AG04450 (cell line): ENCODE results near the gene NFKB2. TPM values are rescaled to one million over a fixed set of nuclear protein-coding genes. Genes with fewer than 3 reads are reported as not detected.

Experiments used
- CTCF ChIA-PET: fragments of 300-600, 350-600 bp; formaldehyde crosslinking; extraction: SDS; loops from one replicate; lab custom pipeline; 2022; ENCODE audit warnings: antibody characterized with exemption, inconsistent platforms; lab: Charles Lee
- POLR2A ChIA-PET: fragments of 350-600 bp; formaldehyde crosslinking; extraction: SDS; loops from one replicate; lab custom pipeline; 2021; ENCODE audit warnings: antibody characterized with exemption, inconsistent platforms; lab: Yijun Ruan, JAX
- DNase-seq: peaks from one replicate; pipeline ENCODE4 v3.0.0-alpha.2; 2011; ENCODE audit warnings: low read depth, low spot score
- H3K27ac ChIP-seq: one replicate; pipeline ENCODE4 v1.5.1; 2012; ENCODE audit warnings: low read depth, low read length, control low read depth
- H3K27me3 ChIP-seq: one replicate; pipeline ENCODE4 v1.6.0; 2012; ENCODE audit warnings: low read length; ENCODE audit not compliant: control insufficient read depth, insufficient read depth
- H3K4me3 ChIP-seq: 2 replicates; pipeline ENCODE4 v1.5.1; 2011; ENCODE audit warnings: mild to moderate bottlenecking, low read depth, low read length, control low read depth
- H3K9me3 ChIP-seq: 2 replicates; pipeline ENCODE4 v1.5.1; 2012; ENCODE audit warnings: low read length; ENCODE audit not compliant: control insufficient read depth, insufficient read depth
- CTCF ChIP-seq: IDR thresholded peaks from 2 replicates; pipeline ENCODE4 v1.5.1; 2011; ENCODE audit warnings: low read depth, low read length, control low read depth, inconsistent platforms
- polyA plus RNA-seq: library from polyadenylated mRNA; depleted of rRNA; stranded (reverse); fragments of >200 nt; gene quantifications from 2 replicates; pipeline ENCODE4 v1.2.3, GENCODE V29; 2011; rRNA removed
- small RNA-seq: library from RNA; depleted of rRNA; stranded (forward); fragments of <200 nt; gene quantifications from one replicate; pipeline ENCODE3, GENCODE V24; 2012; ENCODE audit warnings: low read depth; ENCODE audit not compliant: insufficient read length

The NFKB2 gene
- polyA plus RNA-seq, 1 experiment = 26.1 TPM

- CTCF ChIA-PET = interaction anchor here (0.7 to 1.0 kb wide), 3 partner anchors 11 to 305 kb away, joined by 4 to 6 read pairs (median 4); no protein-coding TSS in a partner anchor
- Histone ChIP-seq H3K4me3 (peak overlapping the region; percentile 70), H3K27ac (no peak overlapping the region), H3K9me3 (no peaks in the 10 kb centered on the region; the same call in 1 of the 2 replicates), H3K27me3 (no peaks in the 10 kb centered on the region)
- no peak for TF ChIP-seq CTCF
- POLR2A ChIA-PET = interaction anchor here (0.6 to 1.6 kb wide), 3 partner anchors 15 to 42 kb away, joined by 3 to 22 read pairs (median 5); partner anchors contain the start of gene CUEDC2
- DNase-seq = no peak
Measured at GRCh38 chr10:102449321-102450123, 54.0 kb downstream of the NFKB2 start.

GRCh38 chr10:102450124-102450373 lies 54.5 kb downstream of the NFKB2 start:
- DNase-seq = no peak
- H3K9me3 ChIP-seq = no peaks in the 10 kb centered on the region; the same call in 1 of the 2 replicates
- TF ChIP-seq CTCF = no peak
- H3K4me3 ChIP-seq = peak overlapping the region; percentile 70
- no peak overlapping the region for H3K27ac ChIP-seq
- ChIA-PET CTCF (interaction anchor here (0.7 kb wide), 3 partner anchors 13 to 306 kb away, joined by 3 to 4 read pairs (median 4); no protein-coding TSS in a partner anchor), POLR2A (interaction anchor here (0.6 to 1.6 kb wide), 4 partner anchors 15 to 292 kb away, joined by 3 to 22 read pairs (median 4); partner anchors contain the start of gene CUEDC2)
- no peaks in the 10 kb centered on the region for H3K27me3 ChIP-seq

GRCh38 chr10:102450374-102451104 lies 55.0 kb downstream of the NFKB2 start:
- Histone ChIP-seq H3K4me3 (peak overlapping the region; percentile 70), H3K27me3 (no peaks in the 10 kb centered on the region), H3K9me3 (no peaks in the 10 kb centered on the region; the same call in 1 of the 2 replicates), H3K27ac (no peak overlapping the region)
- POLR2A ChIA-PET = interaction anchor here (0.6 to 1.6 kb wide), 8 partner anchors 16 to 292 kb away, joined by 3 to 22 read pairs (median 3); partner anchors contain the start of gene CUEDC2
- DNase-seq = no peak
- CTCF ChIA-PET = interaction anchor here (0.7 to 1.3 kb wide), 3 partner anchors 15 to 306 kb away, joined by 3 to 5 read pairs (median 4); no protein-coding TSS in a partner anchor
- no peak for TF ChIP-seq CTCF

- ChIA-PET POLR2A (interaction anchor here (0.6 to 1.6 kb wide), 6 partner anchors 19 to 244 kb away, joined by 3 to 22 read pairs (median 3); partner anchors contain the start of gene CUEDC2), CTCF (interaction anchor here (0.5 to 1.3 kb wide), 2 partner anchors 52 to 121 kb away, joined by 3 to 5 read pairs; no protein-coding TSS in a partner anchor)
- H3K9me3 ChIP-seq = no peaks in the 10 kb centered on the region; the same call in 1 of the 2 replicates
- H3K4me3 ChIP-seq = peak within 1 kb of the TSS; percentile 70
- no peak for TF ChIP-seq CTCF
- H3K27ac ChIP-seq = no peak within 1 kb of the TSS
- H3K27me3 ChIP-seq = no peaks in the 10 kb centered on the region
- no peak for DNase-seq
Measured at GRCh38 chr10:102451105-102451969, 55.8 kb downstream of the NFKB2 start, which contains the start of gene C10orf95. Gene C10orf95 (minus strand): TSS chr10:102451543. CDS start chr10:102451093, 450 bp downstream.

Small RNA genes lying within 50 kb of the gene (small RNA-seq; reads per million reads assigned to genes)
- 2,326 reads per million, percentile 97 among the genes with 10 or more reads in this experiment for gene MIR146B

Other genes starting within 250 kb of the NFKB2 start
- 60.9 and 80.8 TPM in 2 replicates for gene NOLC1, start 243.3 kb upstream of the NFKB2 start, polyA plus RNA-seq
- 0.16 and 0.27 TPM in 2 replicates for gene ELOVL3, start 169.4 kb upstream of the NFKB2 start, polyA plus RNA-seq
- not detected in 2 replicates for gene PITX3, start 154.2 kb upstream of the NFKB2 start, polyA plus RNA-seq
- 31.9 and 43.8 TPM in 2 replicates for gene GBF1, start 150.2 kb upstream of the NFKB2 start, polyA plus RNA-seq
- gene PSD, start 23.1 kb downstream of the NFKB2 start, polyA plus RNA-seq = 5.5 and 8.2 TPM in 2 replicates
- gene FBXL15, start 25.1 kb downstream of the NFKB2 start, polyA plus RNA-seq = 2.7 and 4.3 TPM in 2 replicates
- 61.1 and 68.6 TPM in 2 replicates for gene CUEDC2, start 36.9 kb downstream of the NFKB2 start, polyA plus RNA-seq
- 0.06 TPM in 1 of 2 replicates, not detected in the other for gene C10orf95, start 55.8 kb downstream of the NFKB2 start, polyA plus RNA-seq
- 164 and 192 TPM in 2 replicates for gene ACTR1A, start 107.0 kb downstream of the NFKB2 start, polyA plus RNA-seq
- gene SUFU, start 108.3 kb downstream of the NFKB2 start, polyA plus RNA-seq = 11.0 and 13.2 TPM in 2 replicates
- 66.8 and 80.9 TPM in 2 replicates for gene TRIM8, start 248.8 kb downstream of the NFKB2 start, polyA plus RNA-seq